GM23338 (cell line): ENCODE results near the gene STK39. TPM values are rescaled to one million over a fixed set of nuclear protein-coding genes. Genes with fewer than 3 reads are reported as not detected.

Experiments used
- ATAC-seq: fragments of 200-7000 bp; cut with Tn5 transposase; 3 replicates; pipeline ENCODE4 v1.9.1; 2020
- DNase-seq: peaks from one replicate; pipeline ENCODE4 v3.0.0-alpha.2; 2015; ENCODE audit warnings: low spot score
- H2AFZ ChIP-seq: fragments of 200-600 bp; sonication (generic); 2 replicates; pipeline ENCODE4 v1.8.0; 2016; ENCODE audit warnings: antibody characterized with exemption, mild to moderate bottlenecking, moderate library complexity
- H3F3A ChIP-seq: fragments of 200-600 bp; sonication (generic); replicated peaks from 2 replicates; pipeline ENCODE4 v1.8.0; 2017; ENCODE audit warnings: antibody characterized with exemption, mixed run types, low read depth
- H3K27ac ChIP-seq: fragments of 200-600 bp; sonication (generic); 2 replicates; pipeline ENCODE4 v1.6.1; 2016; ENCODE audit warnings: low read depth
- H3K27me3 ChIP-seq: fragments of 200-600 bp; sonication (generic); 2 replicates; pipeline ENCODE4 v1.8.0; 2016; ENCODE audit warnings: mild to moderate bottlenecking, mixed run types, moderate library complexity; ENCODE audit not compliant: insufficient read depth
- H3K36me3 ChIP-seq: fragments of 200-600 bp; sonication (generic); 2 replicates; pipeline ENCODE4 v1.8.0; 2016; ENCODE audit warnings: mild to moderate bottlenecking; ENCODE audit not compliant: insufficient read depth
- H3K4me1 ChIP-seq: fragments of 200-600 bp; sonication (generic); 2 replicates; pipeline ENCODE4 v1.8.0; 2016; ENCODE audit warnings: mild to moderate bottlenecking, moderate library complexity; ENCODE audit not compliant: insufficient read depth
- H3K4me2 ChIP-seq: fragments of 200-600 bp; sonication (generic); 2 replicates; pipeline ENCODE4 v1.7.1; 2017; ENCODE audit warnings: mixed run types
- H3K4me3 ChIP-seq: fragments of 200-600 bp; sonication (generic); 2 replicates; pipeline ENCODE4 v1.6.1; 2016; ENCODE audit warnings: mixed run types
- H3K79me2 ChIP-seq: fragments of 200-600 bp; sonication (generic); replicated peaks from 2 replicates; pipeline ENCODE4 v1.8.0; 2017; ENCODE audit warnings: mild to moderate bottlenecking; ENCODE audit not compliant: insufficient read depth
- H3K9me2 ChIP-seq: fragments of 200-600 bp; sonication (generic); 2 replicates; pipeline ENCODE4 v1.8.0; 2017; ENCODE audit not compliant: insufficient read depth
- H4K20me1 ChIP-seq: fragments of 200-600 bp; sonication (generic); replicated peaks from 2 replicates; pipeline ENCODE4 v1.8.0; 2017; ENCODE audit warnings: mild to moderate bottlenecking; ENCODE audit not compliant: insufficient read depth
- H3K27ac Mint-ChIP-seq: 2 replicates; pipeline ENCODE4 v1.8.0; 2020; ENCODE audit warnings: inconsistent platforms, mild to moderate bottlenecking, moderate library complexity, mixed read lengths
- H3K27me3 Mint-ChIP-seq: 3 replicates; pipeline ENCODE4 v1.8.0; 2022; ENCODE audit warnings: low read depth, mild to moderate bottlenecking, moderate library complexity, mixed read lengths, inconsistent platforms; ENCODE audit not compliant: insufficient read depth, poor library complexity
- H3K36me3 Mint-ChIP-seq: 3 replicates; pipeline ENCODE4 v1.8.0; 2021; ENCODE audit warnings: low read depth, mild to moderate bottlenecking, inconsistent platforms, moderate library complexity, mixed read lengths
- H3K4me1 Mint-ChIP-seq: 3 replicates; pipeline ENCODE4 v1.8.0; 2020; ENCODE audit warnings: mild to moderate bottlenecking, inconsistent platforms, mixed read lengths
- H3K4me3 Mint-ChIP-seq: 3 replicates; pipeline ENCODE4 v1.8.0; 2021; ENCODE audit warnings: moderate library complexity, mild to moderate bottlenecking, inconsistent platforms, mixed read lengths
- H3K9me3 Mint-ChIP-seq: 3 replicates; pipeline ENCODE4 v1.8.0; 2020; ENCODE audit warnings: moderate library complexity, mild to moderate bottlenecking, inconsistent platforms, mixed read lengths
- NANOG ChIP-seq: IDR thresholded peaks from 2 replicates; pipeline ENCODE4 v1.6.1; 2016; ENCODE audit warnings: antibody characterized with exemption, borderline replicate concordance
- STAT1 ChIP-seq: IDR thresholded peaks from one replicate; pipeline ENCODE4 v1.6.1; 2016; ENCODE audit warnings: antibody characterized with exemption; ENCODE audit not compliant: unreplicated experiment
- ZNF331 ChIP-seq: fragments of 250-450 bp; sonication (Bioruptor Pico); IDR thresholded peaks from 2 replicates; pipeline ENCODE4 v1.5.0; 2020; ENCODE audit warnings: low read depth, mild to moderate bottlenecking, moderate library complexity
- polyA plus RNA-seq: library from polyadenylated mRNA; unstranded; fragments of >200 nt; fragmentation: Nextera tagmentation; extraction: Ambion mirVana; gene quantifications from 2 replicates; pipeline ENCODE4 v1.2.1, GENCODE V29; 2016
- total RNA-seq: library from RNA; depleted of rRNA; stranded (reverse); fragments of >200 nt; shearing (Covaris generic); gene quantifications from 2 replicates; pipeline ENCODE4 v1.2.3, GENCODE V29; 2014
- TF ChIP-seq, protein P1 (sequence below): IDR thresholded peaks from 2 replicates; pipeline ENCODE4 v1.6.1; 2016; ENCODE audit warnings: antibody characterized with exemption
- TF ChIP-seq, protein P2 (sequence below): IDR thresholded peaks from one replicate; pipeline ENCODE4 v1.6.1; 2018; ENCODE audit warnings: antibody characterized with exemption; ENCODE audit not compliant: unreplicated experiment

Gene STK39
- total and polyA plus RNA-seq, 2 experiments from 2014 or later: 9.5 to 16.9 TPM

- no peak for ATAC-seq
- H3K36me3 Mint-ChIP-seq: no peaks in the 10 kb centered on the region
- no peak for TF ChIP-seq STAT1
- no peak for TF ChIP-seq NANOG
- Histone ChIP-seq H3K79me2 (no peaks in the 10 kb centered on the region), H3K27ac (no peak overlapping the region), H3F3A (no peaks in the 10 kb centered on the region), H3K9me2 (no peaks in the 10 kb centered on the region), H3K4me2 (no peak overlapping the region), H3K4me1 (no peaks in the 10 kb centered on the region), H2AFZ (no peak overlapping the region), H4K20me1 (no peaks in the 10 kb centered on the region), H3K27me3 (no peaks in the 10 kb centered on the region), H3K36me3 (no peaks in the 10 kb centered on the region), H3K4me3 (no peak overlapping the region)
- no peaks in the 10 kb centered on the region for H3K27me3 Mint-ChIP-seq
- H3K27ac Mint-ChIP-seq: no peak overlapping the region
- DNase-seq: no peak
- H3K9me3 Mint-ChIP-seq: no peaks in the 10 kb centered on the region
- H3K4me1 Mint-ChIP-seq: peaks cover 24% of the 10 kb centered on the region
- no peak overlapping the region for H3K4me3 Mint-ChIP-seq
These were observed 25.3 kb downstream of the STK39 start for GRCh38 chr2:168222088-168222487.

DNA sequence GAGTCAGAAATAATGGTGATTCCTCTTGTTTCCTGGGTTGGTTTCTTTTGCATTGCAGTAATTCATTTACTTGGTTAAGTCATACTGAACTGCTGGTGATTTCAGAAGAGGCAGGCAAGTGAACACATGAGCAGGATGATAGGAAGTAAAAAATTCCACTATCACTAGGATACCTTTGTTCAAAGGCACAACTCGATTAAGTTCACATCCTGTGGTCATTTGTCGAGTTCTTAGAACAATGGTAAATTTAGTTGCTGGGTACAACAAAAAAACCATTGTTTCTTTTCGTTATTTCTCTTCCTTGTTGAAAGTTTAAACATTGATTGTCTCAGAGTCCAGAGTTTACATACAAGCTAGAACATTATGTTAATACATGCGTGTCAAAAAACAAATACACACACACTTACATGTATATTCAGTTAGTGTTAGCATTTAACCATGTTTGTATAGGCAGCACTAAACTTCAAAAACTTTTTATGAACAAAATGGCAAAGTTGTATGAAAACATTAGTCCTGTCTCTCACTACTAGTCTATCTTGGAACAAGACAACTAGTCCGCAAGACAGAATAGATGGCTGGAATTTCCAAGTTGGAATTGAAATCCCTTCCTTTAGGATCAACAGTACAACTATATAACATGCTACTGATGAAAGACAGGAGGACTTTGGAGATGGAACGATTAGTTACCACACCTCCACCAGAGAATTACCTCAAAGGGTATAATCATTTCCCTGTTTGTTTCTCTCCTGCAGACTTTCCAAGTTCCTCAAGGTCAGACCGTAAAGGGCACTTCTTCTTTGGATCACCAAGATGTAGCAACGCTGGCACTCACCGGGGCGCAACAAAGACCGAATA, 26.2 kb downstream of the STK39 start:
- no peaks in the 10 kb centered on the region for H3K79me2 ChIP-seq
- no peak overlapping the region for H3K4me3 Mint-ChIP-seq
- no peak overlapping the region for H2AFZ ChIP-seq
- no peak overlapping the region; the same call in 1 of the 2 replicates for H3K4me2 ChIP-seq
- H3K27ac ChIP-seq: no peak overlapping the region
- no peaks in the 10 kb centered on the region for H3K4me1 ChIP-seq
- H3F3A ChIP-seq: no peaks in the 10 kb centered on the region
- H3K27ac Mint-ChIP-seq: no peak overlapping the region
- no peaks in the 10 kb centered on the region for H3K36me3 Mint-ChIP-seq
- ATAC-seq (no peak), DNase-seq (no peak)
- H3K9me2 ChIP-seq: no peaks in the 10 kb centered on the region
- no peaks in the 10 kb centered on the region for H3K9me3 Mint-ChIP-seq
- no peak overlapping the region for H3K4me3 ChIP-seq
- no peaks in the 10 kb centered on the region for H4K20me1 ChIP-seq
- TF ChIP-seq STAT1: no peak
- TF ChIP-seq, protein P1, sequence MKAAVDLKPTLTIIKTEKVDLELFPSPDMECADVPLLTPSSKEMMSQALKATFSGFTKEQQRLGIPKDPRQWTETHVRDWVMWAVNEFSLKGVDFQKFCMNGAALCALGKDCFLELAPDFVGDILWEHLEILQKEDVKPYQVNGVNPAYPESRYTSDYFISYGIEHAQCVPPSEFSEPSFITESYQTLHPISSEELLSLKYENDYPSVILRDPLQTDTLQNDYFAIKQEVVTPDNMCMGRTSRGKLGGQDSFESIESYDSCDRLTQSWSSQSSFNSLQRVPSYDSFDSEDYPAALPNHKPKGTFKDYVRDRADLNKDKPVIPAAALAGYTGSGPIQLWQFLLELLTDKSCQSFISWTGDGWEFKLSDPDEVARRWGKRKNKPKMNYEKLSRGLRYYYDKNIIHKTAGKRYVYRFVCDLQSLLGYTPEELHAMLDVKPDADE: no peak
- TF ChIP-seq ZNF331: no peak
- no peaks in the 10 kb centered on the region for H3K36me3 ChIP-seq
- no peaks in the 10 kb centered on the region for H3K27me3 ChIP-seq
- peaks cover 24% of the 10 kb centered on the region for H3K4me1 Mint-ChIP-seq
- H3K27me3 Mint-ChIP-seq: no peaks in the 10 kb centered on the region

DNA sequence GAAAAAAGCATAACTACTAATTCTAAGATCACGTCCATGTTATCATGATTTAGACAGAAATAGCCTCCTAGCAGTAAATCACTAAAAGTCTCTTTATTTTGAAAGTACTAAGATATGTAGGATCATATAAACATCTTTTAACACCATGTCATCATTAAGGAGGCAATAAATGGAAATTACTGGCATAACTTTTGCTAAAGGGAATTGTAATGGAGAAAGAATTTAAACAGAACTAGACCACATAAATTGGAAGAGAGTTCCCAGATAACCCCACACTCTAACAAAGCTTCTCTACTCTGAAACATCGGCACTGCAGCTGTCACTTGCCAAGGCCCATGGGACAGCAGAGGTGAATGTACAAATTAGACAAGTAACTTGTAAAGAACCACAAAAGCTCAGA, 29.5 kb downstream of the STK39 start:
- H3K79me2 ChIP-seq: no peaks in the 10 kb centered on the region
- H3K36me3 ChIP-seq: no peaks in the 10 kb centered on the region
- Mint-ChIP-seq H3K4me3 (no peak overlapping the region), H3K36me3 (no peaks in the 10 kb centered on the region), H3K27ac (no peak overlapping the region), H3K27me3 (no peaks in the 10 kb centered on the region), H3K9me3 (no peaks in the 10 kb centered on the region), H3K4me1 (peaks cover 18% of the 10 kb centered on the region)
- ATAC-seq: no peak
- H3K4me2 ChIP-seq: no peak overlapping the region
- H3K27ac ChIP-seq: no peak overlapping the region
- H3K4me1 ChIP-seq: no peaks in the 10 kb centered on the region
- no peak overlapping the region for H3K4me3 ChIP-seq
- no peaks in the 10 kb centered on the region for H3K9me2 ChIP-seq
- H4K20me1 ChIP-seq: no peaks in the 10 kb centered on the region
- H2AFZ ChIP-seq: no peak overlapping the region
- TF ChIP-seq STAT1: no peak
- TF ChIP-seq, protein P2, sequence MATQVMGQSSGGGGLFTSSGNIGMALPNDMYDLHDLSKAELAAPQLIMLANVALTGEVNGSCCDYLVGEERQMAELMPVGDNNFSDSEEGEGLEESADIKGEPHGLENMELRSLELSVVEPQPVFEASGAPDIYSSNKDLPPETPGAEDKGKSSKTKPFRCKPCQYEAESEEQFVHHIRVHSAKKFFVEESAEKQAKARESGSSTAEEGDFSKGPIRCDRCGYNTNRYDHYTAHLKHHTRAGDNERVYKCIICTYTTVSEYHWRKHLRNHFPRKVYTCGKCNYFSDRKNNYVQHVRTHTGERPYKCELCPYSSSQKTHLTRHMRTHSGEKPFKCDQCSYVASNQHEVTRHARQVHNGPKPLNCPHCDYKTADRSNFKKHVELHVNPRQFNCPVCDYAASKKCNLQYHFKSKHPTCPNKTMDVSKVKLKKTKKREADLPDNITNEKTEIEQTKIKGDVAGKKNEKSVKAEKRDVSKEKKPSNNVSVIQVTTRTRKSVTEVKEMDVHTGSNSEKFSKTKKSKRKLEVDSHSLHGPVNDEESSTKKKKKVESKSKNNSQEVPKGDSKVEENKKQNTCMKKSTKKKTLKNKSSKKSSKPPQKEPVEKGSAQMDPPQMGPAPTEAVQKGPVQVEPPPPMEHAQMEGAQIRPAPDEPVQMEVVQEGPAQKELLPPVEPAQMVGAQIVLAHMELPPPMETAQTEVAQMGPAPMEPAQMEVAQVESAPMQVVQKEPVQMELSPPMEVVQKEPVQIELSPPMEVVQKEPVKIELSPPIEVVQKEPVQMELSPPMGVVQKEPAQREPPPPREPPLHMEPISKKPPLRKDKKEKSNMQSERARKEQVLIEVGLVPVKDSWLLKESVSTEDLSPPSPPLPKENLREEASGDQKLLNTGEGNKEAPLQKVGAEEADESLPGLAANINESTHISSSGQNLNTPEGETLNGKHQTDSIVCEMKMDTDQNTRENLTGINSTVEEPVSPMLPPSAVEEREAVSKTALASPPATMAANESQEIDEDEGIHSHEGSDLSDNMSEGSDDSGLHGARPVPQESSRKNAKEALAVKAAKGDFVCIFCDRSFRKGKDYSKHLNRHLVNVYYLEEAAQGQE: no peak
- DNase-seq: no peak
- no peaks in the 10 kb centered on the region for H3K27me3 ChIP-seq
- H3F3A ChIP-seq: no peaks in the 10 kb centered on the region
